NCI-H446 treated with DMSO at 0.1 percent for 48 hours (cell line): Measurements from ENCODE around the gene NACC2.

ENCODE experiments used
- DNase-seq: peaks from one replicate; lab custom pipeline; 2025; lab: John Stamatoyannopoulos, UW

NACC2 gene

DNA sequence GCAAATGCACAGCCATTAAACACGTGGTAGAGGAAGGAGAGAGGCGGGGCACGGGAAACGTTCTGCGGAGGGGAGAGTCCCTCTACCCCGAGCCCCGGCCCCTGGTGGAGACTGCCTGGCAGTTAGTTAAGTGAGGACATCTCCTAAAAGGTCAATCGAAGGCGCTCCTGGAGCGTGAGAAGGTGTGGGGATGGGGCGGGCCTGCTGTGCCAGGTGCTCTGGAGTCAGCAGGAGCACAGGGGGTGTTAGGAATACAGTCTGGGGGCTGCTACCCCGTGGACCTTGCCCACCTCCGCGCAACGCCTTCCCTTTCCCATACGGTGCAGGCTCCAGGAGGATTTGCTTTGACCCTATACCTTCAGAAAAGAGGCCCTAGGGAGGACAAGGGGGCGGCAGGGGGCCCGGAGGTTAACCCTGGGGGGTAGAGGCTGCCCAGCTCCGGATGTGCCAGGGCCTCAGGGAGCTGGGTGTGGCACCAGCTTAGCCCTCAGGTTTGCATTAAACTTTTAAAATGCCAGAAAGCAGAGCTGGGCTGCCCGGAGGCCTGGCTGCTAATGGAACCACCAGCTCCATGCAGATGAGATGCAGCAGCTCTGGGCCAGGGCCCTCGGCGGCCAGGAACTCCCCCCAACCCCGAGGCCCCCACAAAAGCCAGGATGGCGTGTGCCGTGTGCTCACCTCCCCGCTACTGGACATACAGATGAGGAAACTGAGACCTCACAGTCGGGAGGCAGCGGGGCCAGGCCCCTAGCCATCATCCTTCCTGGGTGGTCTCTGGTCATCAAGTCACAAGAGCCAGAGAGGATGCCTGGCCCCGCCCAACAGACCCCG lies 39.2 kb downstream of the NACC2 start:
- DNase-seq: no peak

DNA sequence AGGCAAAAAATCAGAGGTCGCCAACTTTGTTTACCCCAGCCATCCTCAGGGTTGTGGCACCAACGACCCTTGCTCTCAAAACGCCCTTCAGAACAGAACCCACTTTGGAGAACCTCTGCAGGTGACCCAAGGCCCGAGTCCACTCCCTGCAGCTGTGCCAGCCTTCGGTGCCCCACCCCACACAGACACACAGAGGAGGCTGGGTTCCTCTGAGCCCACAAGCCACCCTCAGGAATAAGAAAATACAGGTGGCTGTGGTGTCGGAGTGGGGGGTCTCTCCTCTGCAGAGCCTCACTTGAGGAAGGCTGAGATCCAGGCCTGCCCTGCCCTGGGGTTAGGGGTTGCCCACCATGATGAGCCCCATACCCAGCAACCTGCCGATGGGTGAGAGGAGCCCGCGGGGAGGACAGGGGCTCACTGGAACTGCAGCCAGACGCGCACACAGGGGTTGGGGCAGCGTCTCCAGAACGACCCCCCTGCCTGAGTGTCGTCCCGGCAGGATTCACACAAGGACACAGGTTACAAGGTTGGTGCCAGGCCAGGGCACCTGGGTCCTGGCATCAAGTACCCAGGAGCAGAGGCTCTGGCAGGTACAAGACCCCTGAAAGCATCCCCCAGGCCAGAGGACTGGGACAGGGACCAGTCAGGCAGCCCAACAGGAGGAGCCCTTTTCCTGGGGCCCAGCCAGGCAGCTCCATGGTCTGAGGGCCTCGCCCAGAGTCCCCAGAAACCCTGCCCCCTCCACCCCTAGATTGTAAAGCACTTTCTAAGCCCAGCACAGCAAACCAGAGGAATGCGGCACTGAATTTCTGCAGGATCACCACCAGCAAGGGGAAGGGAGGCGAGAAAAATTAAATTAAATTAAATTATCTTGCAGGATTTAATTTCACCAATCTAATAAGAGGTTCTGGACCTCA lies 40.0 kb downstream of the NACC2 start:
- no peak for DNase-seq

DNA sequence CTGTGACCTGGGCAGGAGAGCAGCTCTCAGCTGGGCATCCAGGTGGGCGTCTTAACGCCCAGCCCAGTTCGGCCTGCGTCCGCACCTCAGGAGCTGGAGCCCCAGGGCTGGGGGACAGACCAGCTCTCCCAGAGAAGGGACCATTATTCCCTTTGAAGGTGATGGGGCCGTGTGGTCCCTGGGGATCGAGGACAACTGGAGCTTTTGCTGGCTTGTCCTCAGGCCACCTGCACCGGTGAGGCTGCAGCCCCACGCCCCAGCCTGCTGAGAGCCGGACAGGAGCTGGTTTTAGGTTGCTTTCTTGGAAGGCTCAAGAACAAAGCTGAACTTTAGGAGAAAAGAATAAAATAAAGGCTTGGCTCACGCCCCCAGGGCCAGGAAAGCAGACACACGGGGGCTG lies 40.9 kb downstream of the NACC2 start:
- DNase-seq: no peak

DNA sequence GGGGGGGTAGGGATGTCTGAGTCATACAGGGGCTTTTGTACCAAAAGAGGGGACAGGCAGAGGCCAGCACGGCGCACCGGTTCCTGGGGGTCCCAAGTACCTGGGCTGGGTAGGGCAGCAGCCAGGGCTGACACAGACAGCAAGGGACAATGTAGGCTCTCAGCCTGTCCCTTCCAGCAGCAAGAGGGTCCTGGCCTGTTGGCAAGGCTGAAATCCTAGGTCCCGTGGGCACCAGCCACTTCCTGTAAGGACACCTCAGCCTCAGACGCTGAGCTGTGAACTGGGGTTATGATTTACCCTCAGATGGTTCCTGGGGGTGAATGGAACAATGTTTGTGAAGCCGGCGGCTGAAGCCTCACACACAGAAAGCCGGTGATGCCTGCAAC lies 41.3 kb downstream of the NACC2 start:
- DNase-seq: no peak

DNA sequence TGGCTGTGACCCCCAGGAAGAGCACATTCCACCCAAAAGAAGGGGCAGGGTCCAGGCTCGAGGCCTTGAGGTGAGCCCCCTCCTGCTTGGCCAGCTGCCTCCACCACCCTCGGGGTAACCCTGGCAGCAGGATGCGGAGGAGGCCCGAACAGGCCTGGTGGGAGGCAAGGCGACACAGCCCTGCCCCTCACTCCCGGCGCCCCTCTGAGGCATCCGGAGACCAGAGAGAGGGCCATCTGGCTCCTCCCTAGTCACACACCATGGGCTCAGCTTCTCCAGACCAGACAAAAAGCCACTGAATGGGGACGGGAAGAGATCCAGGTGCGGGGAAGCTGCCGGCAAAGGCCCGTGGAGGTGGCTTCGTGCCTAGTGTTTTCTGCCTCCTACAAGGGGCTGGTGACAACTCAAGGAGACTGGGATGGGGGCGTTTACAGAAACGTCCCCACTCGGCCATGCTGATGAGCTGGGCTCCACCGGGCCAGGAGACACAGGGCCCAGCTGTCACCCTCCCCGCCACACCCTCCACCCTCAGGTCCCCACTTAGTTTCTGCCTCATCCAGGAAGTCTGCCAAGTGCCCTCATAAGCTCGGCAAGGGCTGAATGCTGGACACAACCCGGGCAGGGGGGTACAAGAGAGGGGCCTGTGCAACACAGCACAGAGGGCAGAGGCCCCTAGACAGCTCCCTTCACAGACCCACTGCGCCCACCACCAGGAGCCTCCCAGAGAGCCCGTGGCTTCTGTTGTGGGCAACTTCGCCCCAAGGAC lies 41.9 kb downstream of the NACC2 start:
- peak; percentile 1 for DNase-seq

DNA sequence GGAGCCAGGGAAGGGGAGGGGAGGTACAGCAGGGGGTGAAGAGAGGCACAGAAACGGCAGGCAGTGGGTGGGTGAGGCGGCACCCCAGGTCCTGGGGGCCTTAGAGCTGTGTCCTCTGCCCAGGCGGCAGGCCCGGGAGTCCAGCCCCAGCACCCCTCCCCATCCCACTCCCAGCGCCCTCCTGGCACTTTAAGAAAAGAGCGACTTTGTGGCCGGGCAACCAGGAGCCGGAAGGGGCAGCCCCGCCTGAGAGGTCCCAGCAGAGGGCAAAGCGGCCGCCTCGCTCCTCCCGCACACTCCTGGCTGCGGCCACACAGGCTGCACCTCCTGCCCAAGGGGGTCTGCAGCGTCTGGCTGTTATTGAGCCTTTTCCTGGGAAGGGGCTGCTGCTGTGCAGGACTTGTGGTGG lies 42.6 kb downstream of the NACC2 start:
- DNase-seq: no peak

DNA sequence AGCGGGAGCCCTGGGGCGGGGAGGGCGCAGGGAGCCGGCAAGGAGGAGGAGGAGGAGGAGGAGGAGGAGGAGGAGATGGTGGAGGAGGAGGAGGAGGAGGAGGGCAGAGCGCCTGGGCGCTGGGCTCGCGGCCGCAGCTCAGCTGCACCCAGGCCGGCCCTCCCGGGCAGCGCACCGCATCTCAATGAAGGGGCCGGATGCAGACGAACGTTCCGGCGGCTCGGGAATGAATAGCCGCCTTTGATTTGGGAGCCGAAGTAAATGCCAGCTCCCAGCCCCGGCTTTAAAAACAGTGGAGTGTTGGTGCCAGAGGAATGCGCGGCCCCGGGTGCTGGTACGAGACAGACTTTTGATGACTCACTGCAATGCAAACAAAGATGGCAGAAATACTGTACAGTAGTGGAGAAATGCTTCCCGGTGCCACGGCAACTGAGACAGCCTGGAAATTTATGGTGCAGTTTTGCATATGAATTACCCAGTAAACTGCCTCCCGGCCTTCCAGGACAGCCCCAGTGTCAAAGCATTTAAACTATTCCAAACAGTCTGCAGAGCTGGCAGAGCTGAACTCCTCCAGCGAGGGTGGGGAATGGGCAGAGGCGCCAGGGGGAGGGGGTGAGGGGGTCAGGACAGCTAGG lies 43.1 kb downstream of the NACC2 start:
- DNase-seq: peak; percentile 81

DNA sequence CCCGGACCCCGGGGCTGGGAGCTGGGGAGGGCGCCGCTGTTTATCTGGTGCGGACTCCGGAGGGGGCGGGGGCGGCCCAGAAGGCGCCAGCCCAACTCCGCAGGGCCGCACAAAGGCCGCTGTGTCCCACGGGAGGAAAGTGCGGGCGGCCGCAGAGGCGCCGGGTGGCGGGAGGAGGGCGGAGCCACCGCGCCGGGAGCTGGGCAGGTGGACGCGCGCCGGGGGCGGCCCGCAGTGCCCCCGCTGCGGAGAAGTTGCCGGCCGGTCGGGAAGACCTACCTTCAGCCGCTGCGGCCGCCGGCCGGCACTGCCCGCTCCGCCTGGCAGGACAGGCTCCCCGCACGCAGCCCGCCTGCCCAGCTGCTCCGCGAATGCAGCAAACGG lies 43.6 kb downstream of the NACC2 start:
- DNase-seq: no peak

DNA sequence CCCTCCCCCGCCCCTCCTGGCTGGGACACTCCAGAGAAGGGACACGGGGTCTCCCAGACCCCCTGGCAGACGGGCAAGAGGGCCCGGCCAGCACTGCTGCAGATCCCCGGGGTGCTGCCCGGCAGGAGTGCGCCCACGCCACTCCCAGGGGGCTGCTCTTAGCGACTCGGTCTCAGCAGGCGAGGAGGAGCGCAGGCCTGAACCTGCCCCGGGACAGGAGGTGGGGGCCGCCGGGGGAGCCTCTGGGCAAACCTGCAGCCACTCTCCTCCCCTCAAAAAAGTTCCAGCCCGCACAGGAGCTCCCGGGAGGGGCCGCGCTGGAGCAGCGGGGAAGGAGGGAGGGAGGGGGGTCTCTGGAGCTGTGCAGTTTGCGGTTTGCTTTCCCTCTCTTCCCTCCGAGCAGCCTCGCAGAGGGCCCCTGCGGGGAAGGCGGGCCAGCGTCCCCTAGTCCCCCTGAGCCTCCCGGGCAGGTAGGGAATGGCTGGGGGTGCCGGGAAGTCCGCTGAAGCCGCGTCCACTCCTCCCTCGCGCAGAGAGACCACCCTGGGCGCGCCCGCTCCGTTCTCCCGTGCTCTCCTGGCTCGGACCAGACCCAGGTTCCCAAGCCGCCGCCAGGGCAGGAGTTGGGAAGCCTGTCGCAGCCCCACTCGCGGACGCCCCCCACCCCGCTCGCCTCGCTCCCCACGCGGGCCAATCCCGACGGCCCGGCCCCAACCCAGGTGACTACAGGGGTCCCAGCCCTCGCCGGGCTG lies 44.2 kb downstream of the NACC2 start:
- no peak for DNase-seq

DNA sequence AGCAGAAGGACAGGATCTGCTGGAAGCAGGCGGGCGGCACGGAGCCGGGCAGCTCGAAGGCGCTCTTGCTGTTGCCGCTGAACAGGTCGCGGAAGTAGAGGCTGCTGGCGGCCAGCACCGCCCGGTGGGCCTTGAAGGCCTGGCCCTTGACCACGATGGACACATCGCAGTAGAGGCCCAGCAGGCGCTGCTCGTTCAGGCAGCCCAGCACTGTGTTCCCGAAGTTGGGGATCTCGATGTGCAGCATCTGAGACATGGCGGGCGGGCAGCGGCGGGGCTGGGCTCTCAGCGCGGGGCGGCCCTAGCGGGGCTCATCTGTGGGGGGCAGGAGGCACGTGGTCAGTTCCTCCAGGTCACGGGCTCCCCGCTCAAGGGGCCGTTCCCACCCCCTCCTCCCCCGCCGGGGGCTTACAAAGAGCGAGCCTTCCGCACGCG lies 44.8 kb downstream of the NACC2 start:
- no peak for DNase-seq

DNA sequence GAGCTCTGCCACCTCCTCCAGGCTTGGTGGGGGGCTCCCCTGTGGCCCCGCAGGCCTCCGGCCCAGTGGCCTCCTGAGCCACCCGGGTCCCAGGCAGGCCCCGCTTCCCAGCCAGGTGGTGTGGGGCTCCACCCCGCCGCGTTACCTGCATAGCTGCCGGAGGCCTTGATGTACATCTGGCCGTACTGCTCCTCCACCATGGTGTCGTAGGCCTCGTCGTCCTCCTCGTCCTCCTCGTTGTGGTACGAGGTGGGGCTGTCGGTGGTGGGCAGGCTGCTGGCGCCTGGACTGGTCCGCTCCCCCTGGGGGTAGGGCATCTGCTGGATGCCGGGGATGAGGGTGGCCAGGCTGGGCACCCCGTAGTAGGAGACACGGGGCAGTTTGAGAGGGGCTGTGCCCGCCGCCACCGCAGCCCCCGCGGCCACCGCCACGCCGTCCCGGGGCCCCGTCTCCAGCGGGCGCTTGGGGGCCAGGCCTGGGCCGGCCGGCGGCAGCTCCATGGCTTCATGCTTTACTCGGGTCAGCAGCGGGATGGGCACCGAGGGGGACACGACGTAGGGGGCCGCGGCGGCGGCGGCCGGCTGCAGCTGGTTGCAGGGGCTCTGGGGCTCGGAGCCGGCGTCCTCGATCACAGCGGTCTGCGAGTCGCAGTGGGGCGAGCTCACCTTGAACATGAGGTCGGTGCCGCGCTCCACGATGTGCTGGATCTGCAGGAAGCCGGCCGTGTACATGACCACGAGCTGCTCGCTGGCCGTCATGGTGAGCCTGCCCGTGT lies 45.4 kb downstream of the NACC2 start:
- DNase-seq: no peak

DNA sequence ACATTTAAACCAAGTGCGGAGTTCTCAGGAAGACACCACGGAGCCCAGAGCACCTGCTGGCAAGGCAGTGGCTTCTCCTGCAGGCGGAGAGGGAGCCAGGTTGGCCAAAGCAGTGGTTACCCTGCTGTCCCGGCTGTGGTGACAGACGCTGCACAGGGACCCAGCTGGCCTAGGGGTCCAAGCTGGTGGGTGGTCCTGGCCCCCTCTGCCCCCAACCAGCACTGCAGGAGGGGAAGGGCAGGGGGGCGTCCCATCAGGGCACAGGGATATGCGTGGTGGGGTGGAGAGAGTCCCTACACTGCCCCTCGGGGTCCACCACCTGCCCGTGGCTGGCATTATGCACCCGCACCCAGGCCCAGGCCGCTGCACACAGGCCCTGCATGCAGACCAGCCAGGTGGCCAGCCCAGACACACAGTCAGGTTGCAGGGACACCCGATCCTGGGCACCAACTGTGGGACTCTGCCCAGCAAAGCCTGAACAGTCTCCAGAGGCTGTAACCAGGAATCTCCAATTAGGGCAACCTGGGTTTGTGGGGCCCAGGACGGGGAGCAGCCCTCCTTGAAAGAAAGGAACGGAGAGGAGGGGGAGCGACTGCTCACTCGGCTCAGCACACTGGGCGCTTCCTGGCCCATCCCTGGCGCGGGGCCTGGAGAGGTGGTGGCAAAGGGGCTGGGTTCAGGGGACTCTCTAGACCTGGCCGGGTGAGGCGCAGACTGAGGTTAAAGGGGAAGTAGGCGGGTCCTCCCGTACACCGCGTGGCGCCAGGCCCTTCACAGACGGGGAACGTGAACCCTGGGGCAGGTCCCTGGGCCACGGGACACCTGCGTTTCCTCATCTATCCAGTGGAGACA lies 46.3 kb downstream of the NACC2 start:
- DNase-seq: no peak

DNA sequence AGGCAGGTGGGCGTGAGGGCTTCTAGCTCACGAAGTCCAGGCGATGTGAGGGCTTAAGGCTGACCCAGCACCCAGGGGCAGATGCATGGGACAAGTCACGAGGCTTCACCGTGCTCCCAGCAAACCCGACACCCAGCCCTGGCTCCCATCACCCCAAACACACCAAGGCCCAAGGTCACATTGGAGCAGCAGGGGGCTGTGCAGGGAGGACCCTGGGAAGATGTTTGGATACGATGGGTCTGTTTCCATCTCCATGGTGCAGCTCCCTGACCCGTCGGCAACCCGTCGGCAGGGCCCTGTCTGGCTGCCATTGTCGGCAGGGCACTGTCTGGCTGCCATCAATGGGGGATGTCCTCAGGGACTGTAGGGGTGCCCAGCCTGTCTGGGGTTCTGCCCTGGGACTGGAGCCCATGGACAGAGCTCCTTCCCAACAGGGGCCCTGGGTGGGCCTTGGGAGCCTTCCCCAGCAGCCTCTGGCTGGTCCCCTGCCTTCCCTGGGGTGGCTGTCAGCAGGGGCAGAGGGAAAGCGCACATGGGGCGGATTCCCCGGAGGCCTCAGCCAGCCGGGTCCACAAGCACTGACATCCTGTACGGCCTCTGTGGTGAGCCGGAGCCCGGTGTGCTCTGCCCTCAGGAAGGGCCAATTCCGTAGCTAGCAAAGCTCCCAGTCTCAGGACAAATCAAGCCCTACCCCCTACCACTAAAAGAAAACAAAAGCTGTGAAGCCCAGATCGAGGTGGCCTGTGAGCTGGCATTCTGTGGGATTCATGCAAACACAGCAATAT lies 47.1 kb downstream of the NACC2 start:
- DNase-seq: no peak

DNA sequence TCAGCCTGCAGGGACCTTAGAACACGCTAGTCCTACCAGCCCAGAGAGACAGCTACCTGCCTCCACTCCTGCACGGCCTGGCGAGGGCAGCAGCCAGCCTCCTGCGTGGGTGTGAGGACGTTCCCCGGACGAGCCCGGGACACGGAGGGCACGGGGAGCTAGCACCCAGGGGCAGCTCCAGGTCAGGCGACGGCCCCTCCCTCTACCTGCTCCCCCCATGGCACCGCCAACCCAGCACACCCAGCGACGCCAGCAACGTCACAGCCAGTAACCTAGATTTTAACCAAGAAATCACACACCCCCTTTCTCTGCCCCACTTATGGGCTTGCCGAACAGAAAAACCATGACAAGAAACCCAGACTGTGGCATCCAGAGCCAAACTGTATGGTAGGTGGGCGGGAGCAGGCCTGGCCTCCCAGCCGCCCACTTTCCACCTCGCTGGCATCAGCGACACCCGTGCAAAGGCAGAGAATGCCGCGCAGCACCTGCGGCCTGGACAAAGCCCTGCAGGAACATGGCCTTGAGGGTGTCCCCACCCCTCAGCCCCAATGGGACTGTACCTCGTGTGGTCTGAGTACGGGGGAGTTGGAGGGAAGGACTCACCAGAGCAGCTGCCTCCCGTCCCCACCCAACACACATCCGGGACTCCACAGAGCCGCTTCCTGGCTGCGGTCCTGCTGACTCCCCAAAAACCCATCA lies 47.9 kb downstream of the NACC2 start:
- DNase-seq: no peak

DNA sequence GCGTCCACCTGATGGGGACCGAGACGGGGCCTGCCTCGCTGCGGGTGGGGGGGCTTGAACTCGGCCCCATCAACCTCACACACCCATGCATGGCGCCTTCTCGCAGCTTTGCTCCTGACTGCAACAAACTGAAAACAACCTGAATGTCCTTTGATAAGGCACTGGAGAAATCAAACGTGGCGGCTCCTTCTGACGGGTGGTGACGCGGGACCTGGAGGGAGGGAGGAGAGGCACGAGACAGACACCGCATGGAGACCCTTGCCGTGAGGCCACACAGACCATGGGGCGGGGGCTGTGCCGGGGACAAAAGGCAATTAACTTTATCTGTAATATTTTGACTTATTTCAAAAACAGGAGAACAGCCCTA lies 48.6 kb downstream of the NACC2 start:
- no peak for DNase-seq

DNA sequence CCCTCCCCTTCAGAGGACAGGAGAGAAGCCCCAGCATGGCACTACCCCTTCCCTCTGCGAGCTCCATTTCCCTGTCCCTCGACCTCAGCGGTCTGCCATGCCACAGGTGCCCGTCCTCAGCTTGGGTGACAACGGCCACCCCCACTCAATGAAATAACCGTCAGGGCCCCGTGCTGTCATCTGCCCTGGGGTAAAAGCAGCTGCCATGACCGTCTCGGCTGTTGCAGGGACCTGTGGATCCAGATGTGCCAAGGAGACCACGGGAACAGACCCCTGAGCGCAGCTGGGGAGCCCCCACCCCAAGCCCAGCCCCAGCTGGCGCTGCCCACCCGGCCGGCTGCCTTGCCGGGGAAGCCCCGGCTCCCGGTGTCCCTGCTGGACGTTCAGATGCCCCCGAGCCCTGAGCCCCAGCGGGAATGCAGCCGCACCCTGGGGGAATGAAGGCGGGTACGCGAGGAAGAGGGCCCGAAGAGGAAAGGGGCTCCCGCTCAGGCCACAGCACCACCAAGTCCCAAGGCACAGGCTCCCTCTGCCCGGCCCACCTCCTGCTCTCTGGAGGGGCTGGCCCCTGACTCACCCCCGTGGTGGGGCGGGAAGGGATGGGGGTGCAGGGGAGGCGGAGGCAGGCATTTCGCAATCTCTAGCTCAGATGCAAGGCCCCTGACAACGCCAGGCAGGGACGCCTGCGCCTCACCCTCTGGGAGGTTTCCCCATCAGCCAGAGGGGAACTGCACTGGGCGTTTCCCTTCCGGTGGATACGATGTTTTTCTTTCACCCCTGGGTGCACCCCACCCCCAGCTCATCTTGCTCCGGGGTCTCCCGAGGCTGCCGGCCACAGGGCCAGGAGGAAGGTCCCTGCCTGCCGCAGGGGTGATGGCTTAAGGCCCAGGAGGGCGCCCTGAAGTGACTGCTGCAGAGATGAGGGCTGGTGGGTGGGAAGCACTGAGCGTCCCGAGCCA lies 49.2 kb downstream of the NACC2 start:
- no peak for DNase-seq
